ENCODE measurements around the gene TENM4.

Gene TENM4

GRCh38 chr11:79418241-79418640 lies 22.6 kb downstream of the TENM4 start:
- DNase-seq (ENCODE audit: low read depth): no peak

- no peak for DNase-seq (ENCODE audit: low read depth)
Measured at GRCh38 chr11:79417069-79417920, 23.5 kb downstream of the TENM4 start.

- no peak for DNase-seq (ENCODE audit: low read depth)
Measured at GRCh38 chr11:79415912-79416311, 24.9 kb downstream of the TENM4 start.

- DNase-seq (ENCODE audit: low read depth): no peak
Measured at GRCh38 chr11:79415411-79415810, 25.4 kb downstream of the TENM4 start.

- no peak for DNase-seq (ENCODE audit: low read depth)
Measured at GRCh38 chr11:79414644-79415317, 26.0 kb downstream of the TENM4 start.

GRCh38 chr11:79414041-79414440 lies 26.8 kb downstream of the TENM4 start:
- no peak for DNase-seq (ENCODE audit: low read depth)

GRCh38 chr11:79413268-79413667 lies 27.6 kb downstream of the TENM4 start:
- no peak for DNase-seq (ENCODE audit: low read depth)

- no peak for DNase-seq (ENCODE audit: low read depth)
Measured at GRCh38 chr11:79412761-79413160, 28.1 kb downstream of the TENM4 start.

GRCh38 chr11:79409330-79409729 lies 31.5 kb downstream of the TENM4 start:
- no peak for DNase-seq (ENCODE audit: low read depth)

GRCh38 chr11:79406376-79406775 lies 34.5 kb downstream of the TENM4 start:
- DNase-seq (ENCODE audit: low read depth): no peak

- DNase-seq (ENCODE audit: low read depth): no peak
Measured at GRCh38 chr11:79404806-79405205, 36.0 kb downstream of the TENM4 start.

- no peak for DNase-seq (ENCODE audit: low read depth)
Measured at GRCh38 chr11:79404325-79404724, 36.5 kb downstream of the TENM4 start.

- no peak for DNase-seq (ENCODE audit: low read depth)
Measured at GRCh38 chr11:79403839-79404238, 37.0 kb downstream of the TENM4 start.

GRCh38 chr11:79402912-79403311 lies 37.9 kb downstream of the TENM4 start:
- DNase-seq (ENCODE audit: low read depth): no peak

GRCh38 chr11:79400717-79401330 lies 40.0 kb downstream of the TENM4 start:
- DNase-seq (ENCODE audit: low read depth): no peak

GRCh38 chr11:79400206-79400605 lies 40.6 kb downstream of the TENM4 start:
- DNase-seq (ENCODE audit: low read depth): no peak

- no peak for DNase-seq (ENCODE audit: low read depth)
Measured at GRCh38 chr11:79397252-79397651, 43.6 kb downstream of the TENM4 start.

- no peak for DNase-seq (ENCODE audit: low read depth)
Measured at GRCh38 chr11:79396674-79397073, 44.2 kb downstream of the TENM4 start.

- DNase-seq (ENCODE audit: low read depth): no peak
Measured at GRCh38 chr11:79396001-79396400, 44.8 kb downstream of the TENM4 start.

GRCh38 chr11:79393362-79394043 lies 47.3 kb downstream of the TENM4 start:
- DNase-seq (ENCODE audit: low read depth): no peak

- DNase-seq (ENCODE audit: low read depth): no peak
Measured at GRCh38 chr11:79392161-79392560, 48.7 kb downstream of the TENM4 start.

- no peak for DNase-seq (ENCODE audit: low read depth)
Measured at GRCh38 chr11:79390923-79391322, 49.9 kb downstream of the TENM4 start.

GRCh38 chr11:79390477-79390876 lies 50.4 kb downstream of the TENM4 start:
- no peak for DNase-seq (ENCODE audit: low read depth)
